ENCODE measurements around the gene MYL4.

DNA sequence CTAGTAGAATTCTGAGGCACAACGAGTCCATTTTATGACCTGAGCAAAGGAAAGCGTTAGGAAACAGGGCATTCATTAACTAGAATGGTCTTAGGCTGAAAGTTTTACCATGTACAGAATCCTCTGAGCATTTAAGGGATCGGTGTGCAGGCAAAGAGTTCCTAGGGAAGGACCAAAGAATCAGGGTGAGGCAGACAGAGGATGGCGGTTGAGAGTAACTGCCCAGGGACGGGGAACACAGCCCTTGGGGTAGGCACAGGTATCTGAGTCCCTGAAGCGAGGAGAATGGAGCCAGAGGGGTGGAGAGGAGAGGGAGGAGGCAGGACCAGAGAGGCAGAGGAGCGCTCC, 30.4 kb downstream of the MYL4 start:
- TF ChIP-seq EP300 (IDR thresholded peaks at IDR 0.05) = no peak
- no peak for TF ChIP-seq CTCF (IDR thresholded peaks at IDR 0.05)
- TF ChIP-seq POLR2AphosphoS5 (IDR thresholded peaks at IDR 0.05) = no peak
- no peak for TF ChIP-seq POLR2A (IDR thresholded peaks at IDR 0.05)

Measured in stomach (tissue), 4 donors.